RPMI7951 (cell line): ENCODE results near the gene MED13L. TPM values are rescaled to one million over a fixed set of nuclear protein-coding genes. Genes with fewer than 3 reads are reported as not detected.

Source experiments
- DNase-seq: peaks from one replicate; pipeline ENCODE4 v3.0.0-alpha.2; 2012; ENCODE audit warnings: low read depth
- total RNA-seq: library from RNA; depleted of rRNA; stranded (reverse); fragments of >200 nt; shearing (Covaris generic); gene quantifications from 2 replicates; pipeline ENCODE4 v1.2.3, GENCODE V29; 2014

The MED13L gene
- total RNA-seq, 1 experiment from 2014 or later, result 29.7 TPM

GRCh38 chr12:116182359-116183063 lies 95.0 kb downstream of the MED13L start:
- DNase-seq, result no peak

- no peak for DNase-seq
Measured at GRCh38 chr12:116180448-116180847, 97.0 kb downstream of the MED13L start.

GRCh38 chr12:116179384-116179783 lies 98.1 kb downstream of the MED13L start:
- no peak for DNase-seq

- DNase-seq, result no peak
Measured at GRCh38 chr12:116177017-116177416, 100.5 kb downstream of the MED13L start.

- DNase-seq, result no peak
Measured at GRCh38 chr12:116174904-116175303, 102.6 kb downstream of the MED13L start.

- DNase-seq, result no peak
Measured at GRCh38 chr12:116174006-116174405, 103.5 kb downstream of the MED13L start.

- DNase-seq, result no peak
Measured at GRCh38 chr12:116172224-116172849, 105.2 kb downstream of the MED13L start.

- DNase-seq, result no peak
Measured at GRCh38 chr12:116171549-116171948, 105.9 kb downstream of the MED13L start.

GRCh38 chr12:116169071-116169470 lies 108.4 kb downstream of the MED13L start:
- DNase-seq, result no peak

GRCh38 chr12:116166306-116166705 lies 111.2 kb downstream of the MED13L start:
- no peak for DNase-seq

- peak; percentile 60 for DNase-seq
Measured at GRCh38 chr12:116165036-116165425, 112.5 kb downstream of the MED13L start.

- peak; percentile 76 for DNase-seq
Measured at GRCh38 chr12:116164250-116165035, 113.0 kb downstream of the MED13L start.

GRCh38 chr12:116162071-116162470 lies 115.4 kb downstream of the MED13L start:
- DNase-seq, result no peak

GRCh38 chr12:116161588-116161987 lies 115.9 kb downstream of the MED13L start:
- no peak for DNase-seq

- no peak for DNase-seq
Measured at GRCh38 chr12:116160883-116161458, 116.5 kb downstream of the MED13L start.

GRCh38 chr12:116160231-116160630 lies 117.3 kb downstream of the MED13L start:
- DNase-seq, result no peak

GRCh38 chr12:116159593-116160200 lies 117.8 kb downstream of the MED13L start:
- no peak for DNase-seq

- peak; percentile 61 for DNase-seq
Measured at GRCh38 chr12:116159175-116159574, 118.3 kb downstream of the MED13L start.

- no peak for DNase-seq
Measured at GRCh38 chr12:116157845-116158267, 119.6 kb downstream of the MED13L start.

GRCh38 chr12:116156614-116157013 lies 120.9 kb downstream of the MED13L start:
- DNase-seq, result no peak

- DNase-seq, result no peak
Measured at GRCh38 chr12:116155383-116155782, 122.1 kb downstream of the MED13L start.

GRCh38 chr12:116153983-116154382 lies 123.5 kb downstream of the MED13L start:
- DNase-seq, result no peak
